ENCODE measurements around the gene NGEF.
"Not testable (repeated sequence)": the region's sequence is repeated elsewhere in the genome, so short reads cannot be mapped to it uniquely, and the experiment has no call there.

Gene NGEF

GRCh38 chr2:233013027-233013461 is at the start of gene NGEF:
Gene NGEF (minus strand): TSS chr2:233013256. CDS start chr2:232974890, 38,366 bp downstream.
- no peak for DNase-seq

- no peak for DNase-seq
Observed at GRCh38 chr2:233062451-233062850, 49.4 kb upstream of the NGEF start.

GRCh38 chr2:233061591-233062450 is 48.8 kb upstream of the NGEF start:
- peak; percentile 58 for DNase-seq

- peak; percentile 21 for DNase-seq
Observed at GRCh38 chr2:233060980-233061590, 48.0 kb upstream of the NGEF start.

- no peak for DNase-seq
Observed at GRCh38 chr2:233060501-233060979, 47.5 kb upstream of the NGEF start.

- DNase-seq = peak; percentile 81
Observed at GRCh38 chr2:233059797-233060500, 46.9 kb upstream of the NGEF start, which contains the start of gene INPP5D. Gene INPP5D (plus strand): TSS chr2:233060342. CDS start chr2:233060479, 137 bp downstream.

- no peak for DNase-seq
Observed at GRCh38 chr2:233059547-233059796, 46.4 kb upstream of the NGEF start.

GRCh38 chr2:233058717-233059546 is 45.9 kb upstream of the NGEF start:
- no peak for DNase-seq

GRCh38 chr2:233056961-233057605 is 44.0 kb upstream of the NGEF start:
- no peak for DNase-seq

GRCh38 chr2:233055362-233055761 is 42.3 kb upstream of the NGEF start:
- no peak for DNase-seq

- peak; percentile 82 for DNase-seq
Observed at GRCh38 chr2:233053928-233054784, 41.1 kb upstream of the NGEF start.

GRCh38 chr2:233052517-233052916 is 39.5 kb upstream of the NGEF start:
- DNase-seq = not testable (repeated sequence)

GRCh38 chr2:233051241-233052149 is 38.4 kb upstream of the NGEF start:
- no peak for DNase-seq

GRCh38 chr2:233049194-233049761 is 36.2 kb upstream of the NGEF start:
- DNase-seq = peak; percentile 31

- no peak for DNase-seq
Observed at GRCh38 chr2:233048569-233049193, 35.6 kb upstream of the NGEF start.

- no peak for DNase-seq
Observed at GRCh38 chr2:233047667-233048066, 34.6 kb upstream of the NGEF start.

- no peak for DNase-seq
Observed at GRCh38 chr2:233047206-233047605, 34.1 kb upstream of the NGEF start.

- DNase-seq = no peak
Observed at GRCh38 chr2:233044974-233045605, 32.0 kb upstream of the NGEF start.

GRCh38 chr2:233042549-233042948 is 29.5 kb upstream of the NGEF start:
- DNase-seq = no peak
